NCI-H460 (cell line): ENCODE data around the gene STK11IP. TPM values are rescaled to one million over a fixed set of nuclear protein-coding genes. Genes with fewer than 3 reads are reported as not detected.
A peak's percentile ranks its signal among the peaks of the same experiment; 100 is the strongest.

Experiments
- DNase-seq: peaks from one replicate; pipeline ENCODE4 v3.0.0-alpha.2; 2016; ENCODE audit warnings: low read depth; ENCODE audit errors: extremely low read depth
- total RNA-seq: library from RNA; depleted of rRNA; stranded (reverse); fragments of >200 nt; shearing (Covaris generic); gene quantifications from 2 replicates; pipeline ENCODE4 v1.2.3, GENCODE V29; 2014

The STK11IP gene
- total RNA-seq, 1 experiment from 2014 or later = 21.6 TPM

GRCh38 chr2:219613461-219614070 is 15.9 kb downstream of the STK11IP start:
- no peak for DNase-seq

GRCh38 chr2:219614076-219614860 is 16.6 kb downstream of the STK11IP start:
- no peak for DNase-seq

DNA sequence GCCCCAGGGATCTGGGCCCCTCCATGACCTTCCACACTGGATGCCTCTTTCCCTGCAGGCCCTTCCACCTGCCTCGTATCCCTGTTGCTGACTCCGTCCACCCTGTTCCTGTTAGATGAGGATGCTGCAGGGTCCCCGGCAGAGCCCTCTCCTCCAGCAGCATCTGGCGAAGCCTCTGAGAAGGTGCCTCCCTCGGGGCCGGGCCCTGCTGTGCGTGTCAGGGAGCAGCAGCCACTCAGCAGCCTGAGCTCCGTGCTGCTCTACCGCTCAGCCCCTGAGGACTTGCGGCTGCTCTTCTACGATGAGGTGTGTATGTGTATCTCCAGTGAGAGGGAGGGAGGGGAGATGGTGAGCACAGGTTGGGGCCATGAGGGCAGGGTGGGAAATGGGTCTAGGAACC is 17.4 kb downstream of the STK11IP start:
- no peak for DNase-seq

GRCh38 chr2:219615894-219616293 is 18.2 kb downstream of the STK11IP start:
- DNase-seq = no peak

- DNase-seq = no peak
Observed at GRCh38 chr2:219616550-219616949, 18.9 kb downstream of the STK11IP start.

DNA sequence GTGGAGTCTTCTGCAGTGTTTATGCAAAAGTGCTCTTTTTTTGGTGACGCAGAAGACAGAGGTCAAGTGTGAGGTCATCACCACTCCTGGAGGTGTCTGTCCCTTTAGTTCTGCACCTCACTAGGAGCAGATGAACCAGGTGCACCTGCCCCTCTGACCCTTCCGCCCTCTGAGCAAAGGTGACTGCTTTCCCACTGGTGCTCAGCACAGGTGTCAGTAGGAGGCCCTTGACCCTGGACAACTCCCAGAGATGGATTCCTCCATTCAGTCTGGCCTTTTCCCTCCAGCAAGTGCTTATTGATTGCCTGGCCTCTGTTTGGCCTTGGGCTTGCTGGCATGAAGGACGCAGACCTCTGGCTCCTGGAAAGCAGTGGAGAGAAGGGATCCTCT is 21.1 kb downstream of the STK11IP start:
- DNase-seq = no peak

DNA sequence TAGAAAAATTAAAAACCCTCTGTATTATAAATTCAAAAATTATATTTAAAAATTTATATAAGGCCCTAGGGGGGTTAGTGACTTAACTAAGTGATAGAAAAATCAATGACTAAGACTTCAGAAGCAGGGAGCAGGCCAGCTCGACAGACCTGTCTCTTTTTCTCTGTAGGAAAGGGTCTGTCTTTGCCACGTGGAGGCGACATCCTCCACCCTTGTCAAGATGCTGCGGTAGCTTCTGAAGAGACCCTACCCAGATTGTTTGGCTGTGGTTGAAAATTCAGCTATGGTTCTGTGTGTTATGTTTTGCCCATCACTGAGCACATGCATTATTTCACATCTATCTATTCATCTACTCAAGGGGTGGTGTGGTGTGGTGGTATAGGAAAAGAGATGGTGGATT is 21.6 kb downstream of the STK11IP start:
- DNase-seq = no peak

- no peak for DNase-seq
Observed at GRCh38 chr2:219620546-219620945, 22.9 kb downstream of the STK11IP start.

- no peak for DNase-seq
Observed at GRCh38 chr2:219621935-219622334, 24.3 kb downstream of the STK11IP start.

- no peak for DNase-seq
Observed at GRCh38 chr2:219622472-219622871, 24.8 kb downstream of the STK11IP start.

GRCh38 chr2:219624565-219624964 is 26.9 kb downstream of the STK11IP start:
- no peak for DNase-seq

GRCh38 chr2:219625179-219625578 is 27.5 kb downstream of the STK11IP start:
- no peak for DNase-seq

DNA sequence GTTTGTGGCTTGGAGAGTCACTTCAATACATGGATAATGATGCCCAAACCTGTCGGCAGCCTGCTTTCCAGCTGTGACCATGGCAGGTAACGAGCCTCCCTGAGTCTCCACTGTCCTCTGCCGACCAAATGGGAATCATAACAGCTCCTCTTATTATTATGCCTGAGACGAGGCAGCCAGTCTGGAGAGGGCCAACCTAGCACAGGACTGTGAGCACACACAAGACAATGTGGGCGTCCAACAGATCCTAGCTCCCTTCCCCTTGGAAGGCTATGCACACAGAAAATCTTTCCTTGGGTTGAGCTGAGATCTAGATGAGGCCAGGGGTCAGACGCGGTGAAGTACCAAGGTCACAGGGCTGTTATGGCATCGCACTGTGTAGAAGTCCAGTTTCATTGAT is 28.9 kb downstream of the STK11IP start:
- no peak for DNase-seq

DNA sequence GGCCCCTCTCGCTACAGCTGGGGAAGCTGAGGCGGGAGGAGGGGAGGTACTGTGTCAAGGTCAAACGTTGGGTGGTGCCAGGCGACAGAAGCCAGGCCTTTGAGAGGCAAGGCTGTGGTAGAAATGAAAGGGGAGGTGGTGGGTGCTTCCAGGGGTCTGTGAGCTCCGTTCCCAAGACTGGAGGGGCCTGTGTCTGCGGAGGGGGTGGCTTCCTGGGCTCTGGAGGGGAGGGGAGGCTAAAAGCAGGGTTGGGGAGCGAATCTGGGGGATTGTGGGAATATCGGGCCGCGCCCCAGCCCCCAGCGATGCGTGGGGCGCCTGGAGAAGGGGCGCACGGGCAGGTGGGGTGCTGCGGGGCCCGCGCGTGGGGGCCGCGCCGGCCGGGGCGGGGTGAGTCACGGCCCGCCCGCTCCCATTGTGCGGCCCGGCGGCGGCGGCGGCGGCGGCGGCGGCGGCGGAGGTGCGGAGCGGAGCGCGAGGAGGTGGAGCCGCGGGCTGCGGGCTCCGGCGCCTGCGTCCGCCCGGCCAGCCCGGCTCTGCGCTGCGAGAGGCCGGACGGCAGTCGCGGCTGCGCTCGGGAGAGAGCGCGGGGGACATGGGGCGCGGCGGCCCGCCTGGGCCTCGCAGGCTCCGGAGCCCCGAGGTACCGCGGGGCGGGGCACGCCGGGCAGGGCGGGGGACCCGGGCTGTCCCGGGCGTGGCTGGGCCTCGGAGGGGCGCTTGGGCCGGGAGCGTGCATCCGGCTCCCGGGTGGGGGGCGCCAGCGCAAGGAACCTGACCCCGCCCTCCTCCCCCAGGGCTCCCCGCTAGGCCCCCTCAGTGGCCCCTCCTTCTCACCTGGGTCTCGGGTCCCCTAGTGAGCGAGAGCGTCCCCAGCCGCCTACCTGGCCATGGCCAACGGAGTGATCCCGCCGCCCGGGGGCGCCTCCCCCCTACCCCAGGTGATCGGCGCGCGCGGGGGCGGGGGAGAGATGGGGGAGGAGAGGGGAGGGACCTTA is 29.7 kb downstream of the STK11IP start, which contains the start of gene SLC4A3:
SLC4A3 (plus strand) TSS at position 528 of the 998 bp plus-strand sequence; CDS start at position 891, 363 bp downstream.
- DNase-seq = peak; percentile 15

DNA sequence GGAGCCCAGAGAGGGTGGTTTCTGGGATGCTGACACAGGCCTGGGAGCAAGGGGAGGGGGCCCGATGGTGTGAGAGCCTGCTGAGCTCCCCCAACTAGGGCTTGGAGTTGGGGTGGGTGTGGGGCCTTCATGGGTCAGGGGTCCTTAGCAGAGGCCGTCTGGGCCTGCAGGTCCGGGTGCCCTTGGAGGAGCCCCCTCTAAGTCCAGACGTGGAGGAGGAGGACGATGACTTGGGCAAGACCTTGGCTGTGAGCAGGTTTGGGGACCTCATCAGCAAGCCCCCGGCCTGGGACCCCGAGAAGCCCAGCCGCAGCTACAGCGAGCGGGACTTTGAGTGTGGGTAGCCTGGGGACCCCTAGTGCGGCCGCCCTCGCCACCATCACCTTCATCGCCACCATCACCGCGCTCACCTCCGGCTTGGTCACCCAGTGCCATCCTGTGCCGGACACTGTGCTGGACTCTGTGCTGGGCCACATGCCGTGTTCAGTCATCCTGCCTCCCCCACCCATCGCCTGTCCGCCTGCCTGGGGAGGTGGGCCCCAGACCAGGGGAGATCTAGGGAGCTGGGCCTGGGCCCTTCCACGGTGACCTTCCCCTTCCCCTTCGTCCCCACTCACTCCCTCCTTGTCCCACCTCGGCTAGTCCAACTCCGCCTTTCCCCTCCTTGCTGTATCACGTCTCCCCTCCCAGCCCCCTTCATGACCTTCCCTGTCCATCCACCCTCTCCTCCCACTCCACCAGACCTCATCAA is 30.8 kb downstream of the STK11IP start:
- no peak for DNase-seq

DNA sequence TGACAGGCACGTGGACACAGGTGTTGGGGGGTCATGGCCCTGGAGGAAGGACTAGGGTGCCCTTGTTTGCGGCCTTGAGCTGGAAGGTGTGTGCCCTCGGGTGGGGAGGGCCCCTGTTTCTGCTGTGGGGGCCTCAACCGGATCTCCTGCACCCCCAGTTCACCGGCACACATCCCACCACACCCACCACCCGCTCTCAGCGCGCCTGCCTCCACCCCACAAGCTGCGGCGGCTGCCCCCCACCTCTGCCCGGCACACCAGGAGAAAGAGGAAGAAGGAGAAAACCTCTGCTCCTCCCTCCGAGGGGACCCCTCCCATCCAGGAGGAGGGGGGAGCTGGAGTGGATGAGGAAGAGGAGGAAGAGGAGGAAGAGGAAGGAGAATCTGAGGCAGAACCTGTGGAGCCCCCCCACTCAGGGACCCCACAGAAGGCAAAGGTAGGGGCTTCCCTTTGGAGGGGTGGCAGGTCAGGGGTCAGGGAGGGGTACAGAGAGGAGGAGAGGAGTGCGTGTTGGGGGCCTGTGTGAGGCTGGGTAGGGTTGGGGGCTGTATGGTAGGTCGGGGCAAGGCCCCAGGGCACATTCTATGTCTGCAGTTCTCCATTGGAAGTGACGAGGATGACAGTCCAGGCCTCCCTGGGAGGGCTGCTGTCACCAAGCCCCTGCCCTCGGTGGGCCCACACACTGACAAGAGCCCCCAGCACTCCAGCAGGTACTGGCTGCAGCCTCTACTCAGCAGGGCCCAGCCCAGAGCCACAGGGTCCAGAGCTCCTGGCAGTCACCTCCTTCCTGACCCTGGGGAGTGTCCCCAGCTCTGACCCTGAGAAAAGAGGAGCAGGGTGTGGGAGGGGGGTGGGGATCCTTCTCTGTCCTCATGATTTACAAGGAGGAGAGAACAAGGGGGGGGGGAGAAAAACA is 31.6 kb downstream of the STK11IP start:
- DNase-seq = no peak

DNA sequence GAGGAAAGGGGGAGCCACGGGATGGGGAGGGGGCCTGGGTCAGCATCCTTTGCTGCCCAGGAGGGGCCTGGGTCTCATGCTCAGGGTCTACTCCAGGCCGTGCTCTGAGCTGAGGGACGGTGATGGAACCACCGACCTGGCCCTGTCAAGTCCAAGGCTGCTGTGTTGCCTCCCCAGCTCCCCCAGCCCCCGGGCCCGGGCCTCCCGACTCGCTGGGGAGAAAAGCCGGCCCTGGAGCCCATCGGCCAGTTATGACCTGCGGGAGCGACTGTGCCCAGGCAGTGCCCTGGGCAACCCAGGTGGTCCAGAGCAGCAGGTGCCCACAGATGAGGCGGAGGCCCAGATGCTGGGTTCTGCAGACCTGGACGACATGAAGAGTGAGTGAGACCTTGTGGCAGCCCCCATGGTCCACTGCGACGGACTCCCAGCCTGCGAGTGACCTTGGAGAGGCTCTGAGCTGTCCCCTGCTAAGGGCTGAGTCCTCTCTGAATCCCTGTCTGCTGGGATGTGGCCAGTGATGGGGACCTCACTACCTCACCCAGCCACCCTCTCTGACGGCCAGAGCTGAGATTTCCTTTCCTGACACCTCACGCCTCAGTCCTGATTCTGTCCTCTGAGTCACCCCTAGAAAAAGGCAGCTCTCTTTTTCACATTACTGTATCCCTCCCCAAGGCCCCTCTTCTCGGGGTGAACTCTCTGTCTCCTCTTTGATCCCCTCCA is 32.5 kb downstream of the STK11IP start:
- no peak for DNase-seq

DNA sequence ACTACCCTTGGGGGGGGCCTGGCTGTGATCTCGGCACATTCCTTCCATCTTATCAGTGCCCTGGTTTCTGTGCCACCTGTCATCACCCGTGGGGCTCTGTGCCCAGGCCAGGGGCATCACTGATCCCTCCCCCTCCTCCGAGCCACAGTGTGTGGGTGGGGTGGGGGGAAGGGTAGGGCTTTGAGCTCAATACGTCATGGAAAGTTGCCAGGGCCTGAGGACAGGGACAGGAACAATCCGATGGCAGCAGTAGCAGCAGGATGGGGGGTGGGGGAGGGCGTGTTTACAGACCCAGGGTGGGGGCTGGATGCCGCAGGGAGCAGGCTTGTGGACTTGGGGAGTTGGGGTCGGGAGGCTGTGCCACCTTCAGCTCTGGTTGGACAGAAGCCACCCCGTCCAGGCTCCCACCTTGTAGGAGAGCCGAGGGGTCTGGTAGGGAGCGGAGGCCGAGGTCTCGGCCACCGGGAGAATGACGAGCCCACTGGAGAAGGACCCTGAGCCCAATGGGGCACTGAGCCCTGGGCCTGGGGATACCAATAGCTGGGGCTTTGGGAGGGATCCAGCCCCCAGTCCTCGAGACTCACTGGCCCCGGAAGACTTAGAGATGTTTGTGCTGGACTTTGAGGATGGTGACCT is 33.2 kb downstream of the STK11IP start:
- DNase-seq = no peak
